GOT3 (cell line): ENCODE data around the gene GNL3L.
"Not testable (repeated sequence)": the region's sequence is repeated elsewhere in the genome, so short reads cannot be mapped to it uniquely, and the experiment has no call there.

ENCODE experiments used
- DNase-seq: peaks from one replicate; lab custom pipeline; 2025; ENCODE audit warnings: mixed read lengths; lab: John Stamatoyannopoulos, UW

The GNL3L gene, protein sequence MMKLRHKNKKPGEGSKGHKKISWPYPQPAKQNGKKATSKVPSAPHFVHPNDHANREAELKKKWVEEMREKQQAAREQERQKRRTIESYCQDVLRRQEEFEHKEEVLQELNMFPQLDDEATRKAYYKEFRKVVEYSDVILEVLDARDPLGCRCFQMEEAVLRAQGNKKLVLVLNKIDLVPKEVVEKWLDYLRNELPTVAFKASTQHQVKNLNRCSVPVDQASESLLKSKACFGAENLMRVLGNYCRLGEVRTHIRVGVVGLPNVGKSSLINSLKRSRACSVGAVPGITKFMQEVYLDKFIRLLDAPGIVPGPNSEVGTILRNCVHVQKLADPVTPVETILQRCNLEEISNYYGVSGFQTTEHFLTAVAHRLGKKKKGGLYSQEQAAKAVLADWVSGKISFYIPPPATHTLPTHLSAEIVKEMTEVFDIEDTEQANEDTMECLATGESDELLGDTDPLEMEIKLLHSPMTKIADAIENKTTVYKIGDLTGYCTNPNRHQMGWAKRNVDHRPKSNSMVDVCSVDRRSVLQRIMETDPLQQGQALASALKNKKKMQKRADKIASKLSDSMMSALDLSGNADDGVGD

GRCh38 chrX:54529552-54530356, at the start of gene GNL3L:
Gene GNL3L (plus strand): TSS chrX:54530219. CDS start chrX:54532567, 2,348 bp downstream.
- DNase-seq: peak; percentile 69

- no peak for DNase-seq
Observed at GRCh38 chrX:54482839-54483593, 47.0 kb upstream of the GNL3L start.

DNA sequence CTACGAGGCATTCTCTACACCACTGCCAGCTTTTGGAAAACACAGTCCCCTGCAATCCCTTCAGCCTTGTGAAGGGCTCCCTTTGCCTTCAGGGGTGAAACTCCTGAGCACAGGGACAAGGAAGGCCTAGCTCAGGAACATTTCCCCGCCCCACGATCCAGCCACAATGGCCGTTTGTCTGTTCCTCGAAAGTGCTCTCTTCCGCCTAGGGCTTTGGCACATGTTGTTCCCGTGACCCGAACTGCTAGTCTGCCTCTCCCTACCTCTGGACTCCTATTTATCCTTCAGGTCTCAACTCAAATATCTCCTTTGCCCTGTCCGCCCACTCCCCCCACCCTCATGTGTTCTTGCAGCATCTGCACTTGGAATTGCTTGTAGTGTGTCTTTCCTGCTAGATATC, 46.1 kb upstream of the GNL3L start:
- no peak for DNase-seq

- DNase-seq: no peak
Observed at GRCh38 chrX:54484666-54485065, 45.4 kb upstream of the GNL3L start.

DNA sequence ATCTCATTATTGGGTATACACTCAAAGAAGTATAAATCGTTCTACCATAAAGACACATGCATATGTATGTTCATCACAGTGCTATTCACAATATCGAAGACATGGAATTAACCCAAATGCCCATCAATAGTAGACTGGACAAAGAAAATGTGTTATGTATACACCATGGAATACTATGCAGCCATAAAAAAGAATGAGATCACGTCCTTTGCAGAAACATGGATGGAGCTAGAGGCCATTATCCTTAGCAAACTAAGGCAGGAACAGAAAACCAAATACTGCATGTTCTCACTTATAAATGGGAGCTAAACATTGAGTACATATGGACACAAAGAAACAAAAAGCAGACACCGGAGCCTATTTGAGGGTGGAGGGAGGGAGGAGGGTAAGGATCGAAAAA, 40.2 kb upstream of the GNL3L start:
- not testable (repeated sequence) for DNase-seq

GRCh38 chrX:54492340-54492739, 37.7 kb upstream of the GNL3L start:
- peak; percentile 9 for DNase-seq

DNA sequence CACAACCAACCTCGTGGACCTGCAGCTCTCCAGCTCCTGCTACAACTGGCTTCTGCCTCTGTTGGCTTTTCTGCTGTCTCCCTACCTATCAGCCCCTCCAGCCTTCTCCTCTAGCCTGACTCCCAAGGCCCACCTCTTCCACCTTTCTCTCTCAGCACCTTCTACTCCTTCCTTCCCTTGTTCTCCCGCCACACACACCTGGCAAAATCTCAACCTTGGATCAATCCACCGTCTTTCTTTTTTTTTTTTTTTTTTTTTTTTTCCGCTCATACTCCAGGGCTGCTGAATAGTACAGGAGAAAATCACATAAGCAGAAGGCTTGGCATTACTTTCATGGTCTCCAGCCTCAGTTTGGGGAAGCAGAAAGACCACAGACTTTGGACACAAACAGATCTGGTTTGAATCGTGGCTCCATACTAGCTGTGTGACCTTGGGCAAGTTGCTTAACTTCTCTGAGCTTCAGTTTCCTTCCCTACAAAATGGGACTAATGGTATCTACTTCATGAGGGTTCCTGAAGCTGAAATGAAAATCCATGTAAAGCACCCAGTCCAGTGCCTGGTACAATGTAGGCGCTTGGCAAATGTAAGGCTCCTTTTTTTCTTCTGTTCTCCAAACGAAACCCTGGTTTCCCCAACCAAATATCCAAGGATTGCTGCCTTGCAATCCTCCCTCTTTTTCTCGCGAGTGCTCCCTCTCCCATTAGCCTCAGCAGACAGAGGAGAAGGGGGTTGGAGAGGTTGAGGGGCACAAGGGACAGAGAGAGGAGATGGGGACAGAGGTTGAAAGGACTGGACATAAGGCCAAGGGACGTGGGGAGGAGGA, 35.6 kb upstream of the GNL3L start:
- no peak for DNase-seq

DNA sequence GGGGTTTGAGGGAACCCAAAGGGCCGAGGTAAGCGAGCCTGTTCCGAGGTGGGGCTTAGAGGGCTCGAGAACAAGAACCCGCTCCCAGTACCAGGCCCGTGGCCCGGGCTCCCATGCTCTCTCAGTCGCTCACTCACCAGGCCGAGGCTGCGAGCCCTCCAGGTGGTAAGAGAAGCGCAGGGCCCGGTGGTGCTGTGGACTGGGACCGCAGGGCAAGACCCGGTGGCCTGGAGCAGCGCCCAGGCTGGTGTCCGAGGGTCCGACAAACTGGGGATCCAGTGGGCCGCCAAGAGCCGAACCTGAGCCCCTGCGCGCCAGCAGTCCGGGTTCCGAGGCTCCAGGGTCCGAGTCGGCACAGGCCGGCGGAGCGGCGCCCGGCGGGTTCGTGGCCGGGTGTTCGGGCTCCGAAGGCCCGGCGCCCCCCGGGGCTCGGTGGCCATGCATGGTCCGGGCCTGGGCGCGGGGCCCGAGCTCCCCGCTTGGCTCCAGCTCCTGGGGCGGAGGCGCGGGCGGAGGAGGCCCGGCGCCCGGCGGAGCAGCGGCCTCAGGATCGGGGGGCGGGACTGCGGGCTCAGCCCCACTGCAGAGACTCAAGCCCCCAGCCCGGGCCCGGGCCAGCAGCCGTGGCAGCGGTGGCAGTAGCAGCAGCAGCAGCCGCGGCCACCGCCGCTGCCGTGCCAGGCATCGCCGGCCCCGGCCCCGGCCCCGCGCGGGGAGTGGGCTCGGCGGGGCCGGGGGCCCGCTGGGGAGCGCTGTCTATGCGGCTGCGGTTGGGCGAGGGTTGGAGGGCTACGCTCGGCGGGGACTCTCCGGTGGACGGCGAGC, 34.8 kb upstream of the GNL3L start:
- DNase-seq: no peak

DNA sequence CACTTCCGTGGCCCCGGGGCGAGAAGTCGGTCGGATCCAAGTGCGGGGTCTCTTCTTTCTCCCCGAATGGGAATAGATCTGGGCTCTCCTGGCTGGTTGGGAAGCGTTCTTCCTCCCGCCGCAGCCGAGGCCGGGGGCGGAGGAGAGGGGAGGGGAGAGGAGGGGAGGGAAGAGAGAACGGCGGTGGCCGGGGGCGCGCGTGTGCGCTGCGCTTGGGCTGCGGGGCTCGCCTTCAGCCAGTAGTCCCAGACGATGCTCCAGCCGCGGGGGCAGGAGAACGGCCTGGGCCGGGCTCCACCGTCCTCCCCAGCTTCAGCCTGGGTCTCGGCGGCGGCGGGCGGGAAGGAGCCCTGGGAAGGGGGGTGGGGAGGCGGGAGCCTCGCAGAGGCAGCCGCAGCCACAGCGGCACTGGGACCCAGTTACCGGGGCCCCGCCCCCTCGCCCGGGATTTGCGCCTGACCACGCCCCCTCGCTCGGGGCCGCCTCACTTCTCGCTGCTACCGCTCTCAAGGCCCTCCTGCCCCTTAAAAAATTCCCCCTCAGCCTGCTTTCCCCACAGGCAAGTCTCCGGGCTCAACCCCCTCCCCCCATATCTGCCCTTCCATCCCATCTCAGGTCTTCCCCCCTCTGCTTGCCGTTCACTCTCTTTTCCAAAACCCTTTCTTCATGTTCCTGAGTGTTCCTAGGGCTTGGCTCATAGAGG, 34.1 kb upstream of the GNL3L start, which contains the start of gene FGD1:
Gene FGD1 (minus strand): TSS at position 421 of the 703 bp plus-strand sequence. CDS start 802 bp downstream, outside the sequence.
- no peak for DNase-seq

GRCh38 chrX:54496517-54496852, 33.5 kb upstream of the GNL3L start:
- no peak for DNase-seq

GRCh38 chrX:54496936-54497335, 33.1 kb upstream of the GNL3L start:
- DNase-seq: no peak

DNA sequence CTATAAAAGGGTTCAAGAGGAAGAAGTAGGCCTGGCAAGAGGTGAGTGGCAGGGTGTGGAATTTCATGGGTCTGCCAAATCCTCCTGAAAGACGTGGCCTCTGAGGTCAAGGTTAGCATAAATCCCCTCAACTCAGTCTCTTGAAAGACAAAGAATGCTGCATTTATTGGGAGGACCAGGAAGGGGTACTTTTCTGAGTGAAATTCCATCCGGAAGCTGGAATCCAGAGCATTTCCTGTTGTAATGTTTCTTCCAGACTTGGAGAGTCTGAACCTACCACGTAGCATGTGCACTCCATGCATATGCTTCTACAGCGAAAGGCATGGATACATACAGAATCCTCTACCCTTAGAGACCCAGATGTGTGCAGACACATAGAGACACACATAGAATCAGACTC, 20.6 kb upstream of the GNL3L start:
- no peak for DNase-seq

DNA sequence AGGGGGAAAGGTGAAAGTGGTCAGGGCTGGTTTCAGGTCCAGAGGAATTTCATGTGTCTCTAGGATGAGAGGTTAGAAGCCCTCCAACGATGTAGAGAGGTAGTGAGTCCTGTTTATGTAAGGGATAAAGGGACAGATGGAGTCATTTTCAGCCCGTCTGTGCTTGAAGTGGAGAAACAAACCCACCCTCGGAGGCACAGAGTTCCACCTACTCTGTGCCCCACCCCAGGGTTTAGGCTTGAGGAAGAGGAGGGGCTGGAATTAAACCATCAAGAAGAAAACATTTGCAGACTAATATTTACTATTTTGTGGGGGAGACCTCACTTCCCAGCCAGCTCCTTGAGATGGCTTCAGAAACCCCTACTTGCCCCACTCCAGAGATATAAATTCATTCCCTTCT, 868 bp upstream of the GNL3L start:
- DNase-seq: no peak

GRCh38 chrX:54530357-54530900, 410 bp downstream of the GNL3L start:
- no peak for DNase-seq

DNA sequence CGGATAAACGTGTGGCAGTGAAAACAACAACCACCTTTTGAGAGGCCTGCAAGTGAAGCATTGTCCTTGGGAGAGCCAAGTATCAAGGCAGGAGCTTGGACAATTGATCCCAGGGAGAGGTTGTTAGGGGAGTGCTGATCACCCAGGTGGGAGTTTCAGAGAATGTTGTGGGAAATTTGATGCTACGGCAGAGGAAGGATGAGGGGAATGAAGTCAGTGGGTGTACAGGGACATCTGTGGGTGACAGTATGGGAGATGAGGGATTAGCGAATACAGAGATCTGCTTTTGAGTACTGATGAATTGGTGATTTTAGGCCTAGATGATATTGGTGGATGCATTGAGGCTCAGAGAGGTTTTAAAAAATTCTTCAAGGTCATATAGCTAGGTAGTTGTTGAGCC, 4.3 kb downstream of the GNL3L start:
- no peak for DNase-seq

- no peak for DNase-seq
Observed at GRCh38 chrX:54540289-54540688, 10.3 kb downstream of the GNL3L start.

DNA sequence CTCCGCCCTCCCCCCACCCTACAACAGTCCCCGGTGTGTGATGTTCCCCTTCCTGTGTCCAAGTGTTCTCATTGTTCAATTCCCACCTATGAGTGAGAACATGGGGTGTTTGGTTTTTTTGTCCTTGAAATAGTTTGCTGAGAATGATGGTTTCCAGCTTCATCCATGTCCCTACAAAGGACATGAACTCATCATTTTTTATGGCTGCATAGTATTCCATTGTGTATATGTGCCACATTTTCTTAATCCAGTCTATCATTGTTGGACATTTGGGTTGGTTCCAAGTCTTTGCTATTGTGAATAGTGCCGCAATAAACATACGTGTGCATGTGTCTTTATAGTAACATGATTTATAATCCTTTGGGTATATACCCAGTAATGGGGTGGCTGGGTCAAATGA, 12.2 kb downstream of the GNL3L start:
- DNase-seq: not testable (repeated sequence)

DNA sequence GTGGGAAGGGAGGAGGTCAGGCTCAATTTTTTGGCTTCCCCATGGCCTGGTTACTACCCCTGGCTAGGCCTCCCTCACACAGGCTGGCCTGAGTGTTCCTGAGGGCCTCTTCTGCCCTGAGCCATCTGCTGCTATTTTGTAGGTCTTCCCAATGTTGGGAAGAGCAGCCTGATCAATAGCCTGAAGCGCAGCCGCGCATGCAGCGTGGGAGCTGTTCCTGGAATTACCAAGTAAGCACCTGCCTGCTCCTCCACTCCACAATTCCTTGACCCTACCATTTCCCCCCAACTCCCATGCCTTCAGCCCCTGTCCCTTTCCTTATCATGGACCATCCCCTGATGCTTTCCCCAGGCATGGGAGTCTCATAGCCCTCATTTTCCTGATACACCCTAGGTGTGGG, 20.8 kb downstream of the GNL3L start:
- DNase-seq: no peak

- no peak for DNase-seq
Observed at GRCh38 chrX:54551801-54552200, 21.8 kb downstream of the GNL3L start.
